Neural crest cell (in vitro differentiated cells): Measurements from ENCODE around the gene PIPOX. TPM values are rescaled to one million over a fixed set of nuclear protein-coding genes. Genes with fewer than 3 reads are reported as not detected.

Experiments used
- DNase-seq: peaks from one replicate; pipeline ENCODE4 v3.0.0; 2021; ENCODE audit warnings: low read depth, mixed read lengths, low spot score
- H3K27ac Mint-ChIP-seq: one replicate; pipeline ENCODE4 v1.8.0; 2021; ENCODE audit warnings: mild to moderate bottlenecking, mixed read lengths; ENCODE audit not compliant: unreplicated experiment
- H3K27me3 Mint-ChIP-seq: 2 replicates; pipeline ENCODE4 v1.8.0; 2021; ENCODE audit warnings: low read depth, mild to moderate bottlenecking, mixed read lengths
- H3K36me3 Mint-ChIP-seq: 2 replicates; pipeline ENCODE4 v1.8.0; 2021; ENCODE audit warnings: low read depth, mild to moderate bottlenecking, mixed read lengths
- H3K4me1 Mint-ChIP-seq: 2 replicates; pipeline ENCODE4 v1.8.0; 2021; ENCODE audit warnings: mixed read lengths
- H3K4me3 Mint-ChIP-seq: one replicate; pipeline ENCODE4 v1.8.0; 2021; ENCODE audit warnings: mild to moderate bottlenecking, mixed read lengths
- H3K9me3 Mint-ChIP-seq: 2 replicates; pipeline ENCODE4 v1.8.0; 2021; ENCODE audit warnings: mixed read lengths
- CTCF ChIP-seq: fragments of 200-600 bp; sonication (generic); conservative IDR thresholded peaks from 2 replicates; pipeline ENCODE4 v1.5.0; 2021; ENCODE audit warnings: antibody characterized with exemption, mild to moderate bottlenecking
- total RNA-seq: library from RNA; stranded (reverse); gene quantifications from 2 replicates; pipeline ENCODE4 v1.2.1, GENCODE V29; 2021

The PIPOX gene
- total RNA-seq, 1 donor from 2014 or later = 4.1 TPM

- Mint-ChIP-seq H3K36me3 (peaks cover 2% of the 10 kb centered on the region), H3K9me3 (no peaks in the 10 kb centered on the region), H3K4me3 (no peak overlapping the region), H3K27ac (no peak overlapping the region), H3K27me3 (no peaks in the 10 kb centered on the region), H3K4me1 (peaks cover 6% of the 10 kb centered on the region)
- DNase-seq = no peak
- no peak for TF ChIP-seq CTCF
Measured at GRCh38 chr17:29099527-29099926, 56.6 kb downstream of the PIPOX start.

- Mint-ChIP-seq H3K27me3 (no peaks in the 10 kb centered on the region), H3K4me1 (peaks cover 6% of the 10 kb centered on the region), H3K36me3 (peaks cover 3% of the 10 kb centered on the region), H3K27ac (no peak overlapping the region), H3K9me3 (no peaks in the 10 kb centered on the region), H3K4me3 (no peak overlapping the region)
- no peak for DNase-seq
- no peak for TF ChIP-seq CTCF
Measured at GRCh38 chr17:29100296-29100695, 57.4 kb downstream of the PIPOX start.

GRCh38 chr17:29102046-29102445 lies 59.1 kb downstream of the PIPOX start:
- no peak for DNase-seq
- no peak overlapping the region for H3K4me3 Mint-ChIP-seq
- H3K36me3 Mint-ChIP-seq = peaks cover 9% of the 10 kb centered on the region
- no peak overlapping the region for H3K27ac Mint-ChIP-seq
- H3K9me3 Mint-ChIP-seq = no peaks in the 10 kb centered on the region
- no peak for TF ChIP-seq CTCF
- H3K4me1 Mint-ChIP-seq = peaks cover 6% of the 10 kb centered on the region
- no peaks in the 10 kb centered on the region for H3K27me3 Mint-ChIP-seq

- no peak for DNase-seq
- Mint-ChIP-seq H3K4me3 (no peak overlapping the region), H3K27me3 (no peaks in the 10 kb centered on the region), H3K27ac (no peak overlapping the region), H3K4me1 (peaks cover 6% of the 10 kb centered on the region), H3K9me3 (no peaks in the 10 kb centered on the region), H3K36me3 (peaks cover 9% of the 10 kb centered on the region)
- TF ChIP-seq CTCF = no peak
Measured at GRCh38 chr17:29102741-29103181, 59.8 kb downstream of the PIPOX start.

- Mint-ChIP-seq H3K9me3 (no peaks in the 10 kb centered on the region), H3K4me1 (peaks cover 10% of the 10 kb centered on the region), H3K36me3 (peaks cover 9% of the 10 kb centered on the region), H3K27me3 (no peaks in the 10 kb centered on the region), H3K4me3 (no peak overlapping the region), H3K27ac (no peak overlapping the region)
- no peak for TF ChIP-seq CTCF
- no peak for DNase-seq
Measured at GRCh38 chr17:29103341-29103740, 60.4 kb downstream of the PIPOX start.

Other genes with a start within 250 kb of the PIPOX start
- gene FAM222B, start 200.4 kb upstream of the PIPOX start, total RNA-seq = 29.6 and 33.0 TPM in 2 replicates
- 63.0 and 64.4 TPM in 2 replicates for gene ERAL1, start 188.1 kb upstream of the PIPOX start, total RNA-seq
- 132 and 133 TPM in 2 replicates for gene FLOT2, start 145.4 kb upstream of the PIPOX start, total RNA-seq
- gene DHRS13, start 140.1 kb upstream of the PIPOX start, total RNA-seq = 28.7 and 32.6 TPM in 2 replicates
- 60.8 and 64.7 TPM in 2 replicates for gene PHF12, start 91.6 kb upstream of the PIPOX start, total RNA-seq
- 0.30 and 0.72 TPM in 2 replicates for gene SEZ6, start 37.1 kb upstream of the PIPOX start, total RNA-seq
- gene MYO18A, start 137.3 kb downstream of the PIPOX start, total RNA-seq = 43.1 and 48.2 TPM in 2 replicates
- gene CRYBA1, start 203.7 kb downstream of the PIPOX start, total RNA-seq = 1.9 and 2.4 TPM in 2 replicates